A673 (cell line): ENCODE data around the gene RAB3C.

Experiments used
- EZH2 ChIP-seq: fragments of 200-600 bp; sonication (generic); IDR thresholded peaks from 2 replicates; pipeline ENCODE4 v1.6.1; 2017; ENCODE audit warnings: borderline replicate concordance, low read depth, mild to moderate bottlenecking, mixed read lengths, antibody characterized with exemption, low read length; ENCODE audit not compliant: poor library complexity, severe bottlenecking
- TF ChIP-seq, protein P1 (sequence below): fragments of 300-800, 200-600 bp; sonication (generic); conservative IDR thresholded peaks from 2 replicates; pipeline ENCODE4 v1.5.1; 2017; ENCODE audit warnings: low read depth, mild to moderate bottlenecking, antibody characterized with exemption, low read length, moderate library complexity, mixed read lengths

DNA sequence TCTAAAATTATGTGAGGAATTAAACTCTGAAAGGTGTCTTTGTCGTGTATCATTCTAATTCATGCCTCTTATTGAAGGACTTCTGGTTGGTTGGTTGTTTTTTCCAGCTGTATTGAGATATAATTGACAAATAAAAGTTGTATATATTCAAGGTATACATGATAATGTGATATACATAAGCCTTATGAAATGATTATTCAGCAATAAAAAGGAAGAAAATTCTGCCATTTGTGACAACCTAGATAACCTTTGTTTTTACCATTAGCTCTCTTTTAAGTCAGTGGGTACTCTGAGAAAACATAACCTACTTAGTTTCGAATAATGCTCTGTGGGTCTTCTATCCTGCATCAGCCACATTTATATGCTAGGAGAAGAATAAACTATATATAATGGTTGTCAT lies 89.6 kb downstream of the RAB3C start:
- TF ChIP-seq, protein P1, sequence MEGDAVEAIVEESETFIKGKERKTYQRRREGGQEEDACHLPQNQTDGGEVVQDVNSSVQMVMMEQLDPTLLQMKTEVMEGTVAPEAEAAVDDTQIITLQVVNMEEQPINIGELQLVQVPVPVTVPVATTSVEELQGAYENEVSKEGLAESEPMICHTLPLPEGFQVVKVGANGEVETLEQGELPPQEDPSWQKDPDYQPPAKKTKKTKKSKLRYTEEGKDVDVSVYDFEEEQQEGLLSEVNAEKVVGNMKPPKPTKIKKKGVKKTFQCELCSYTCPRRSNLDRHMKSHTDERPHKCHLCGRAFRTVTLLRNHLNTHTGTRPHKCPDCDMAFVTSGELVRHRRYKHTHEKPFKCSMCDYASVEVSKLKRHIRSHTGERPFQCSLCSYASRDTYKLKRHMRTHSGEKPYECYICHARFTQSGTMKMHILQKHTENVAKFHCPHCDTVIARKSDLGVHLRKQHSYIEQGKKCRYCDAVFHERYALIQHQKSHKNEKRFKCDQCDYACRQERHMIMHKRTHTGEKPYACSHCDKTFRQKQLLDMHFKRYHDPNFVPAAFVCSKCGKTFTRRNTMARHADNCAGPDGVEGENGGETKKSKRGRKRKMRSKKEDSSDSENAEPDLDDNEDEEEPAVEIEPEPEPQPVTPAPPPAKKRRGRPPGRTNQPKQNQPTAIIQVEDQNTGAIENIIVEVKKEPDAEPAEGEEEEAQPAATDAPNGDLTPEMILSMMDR: no peak
- TF ChIP-seq EZH2: no peak
